ENCODE measurements around the gene ST3GAL4. TPM values are rescaled to one million over a fixed set of nuclear protein-coding genes. Genes with fewer than 3 reads are reported as not detected.

The ST3GAL4 gene
- total and polyA plus RNA-seq, 2 donors (not counting 1 experiment from before 2014, with no cell fraction given), result 1.1 to 1.9 TPM

GRCh38 chr11:126456089-126456488, 100.6 kb downstream of the ST3GAL4 start:
- Histone ChIP-seq H3K36me3 (replicated peaks in 1 of 2; ENCODE audit: control extremely low read depth in 1 of 2, control insufficient read depth in 1 of 2, extremely low read depth in 1 of 2, insufficient read depth in 2 of 2, low read length in 1 of 2) (no peaks in the 10 kb centered on the region), H3K4me1 (ENCODE audit: control insufficient read depth in 2 of 2, insufficient read depth in 2 of 2, low read length in 2 of 2) (no peaks in the 10 kb centered on the region), H3K4me3 (ENCODE audit: control extremely low read depth in 1 of 5, extremely low read depth in 1 of 5, insufficient read depth in 1 of 5, low read depth in 2 of 5, low read length in 4 of 5) (no peak overlapping the region), H3K27me3 (replicated peaks in 1 of 4; ENCODE audit: control extremely low read depth in 1 of 4, control insufficient read depth in 3 of 4, insufficient read depth in 4 of 4, low read length in 3 of 4) (peaks cover 0 to 8% (median 1%) of the 10 kb centered on the region in 4 experiments), H2AFZ (ENCODE audit: insufficient read depth, low read depth, low read length, poor library complexity, severe bottlenecking) (no peak overlapping the region), H4K20me1 (ENCODE audit: control insufficient read depth, insufficient read depth, low read length, poor library complexity, severe bottlenecking) (no peaks in the 10 kb centered on the region), H3K4me2 (replicated peaks; ENCODE audit: low read depth, low read length, poor library complexity, severe bottlenecking) (no peak overlapping the region), H3K9me3 (ENCODE audit: control extremely low read depth in 1 of 3, control insufficient read depth in 2 of 3, insufficient read depth in 1 of 3, low read length in 2 of 3) (peaks cover 0 to 2% (median 0%) of the 10 kb centered on the region in 3 donors), H3K79me2 (ENCODE audit: control insufficient read depth, insufficient read depth, low read length) (no peaks in the 10 kb centered on the region), H3K9ac (ENCODE audit: low read length) (no peak overlapping the region), H3K27ac (ENCODE audit: low read length in 2 of 2) (no peak overlapping the region)
- WGBS (ENCODE audit: insufficient coverage), result 97% methylated on average over 15 of the region's 15 CpGs
- no peak overlapping the region for H3K27ac Mint-ChIP-seq
- H3K9me3 Mint-ChIP-seq (ENCODE audit: insufficient read depth), result peaks cover 2% of the 10 kb centered on the region
- DNase-seq, result no peak
- CTCF ChIA-PET, result no interaction called here
- intact Hi-C loops (cut with micrococcal nuclease), result no loop called here
- POLR2A ChIA-PET, result no interaction called here
- TF ChIP-seq EZH2 (IDR thresholded peaks at IDR 0.05; ENCODE audit: borderline replicate concordance, insufficient read depth, low read depth, low read length, poor library complexity, severe bottlenecking) (no peak), CTCF (IDR thresholded peaks at IDR 0.05) (no peak)
- H3K27me3 Mint-ChIP-seq, result peaks cover 16% of the 10 kb centered on the region
- H3K4me3 Mint-ChIP-seq, result no peak overlapping the region
- H3K4me1 Mint-ChIP-seq, result no peaks in the 10 kb centered on the region
- no peak for ATAC-seq (ENCODE audit: low read depth)

GRCh38 chr11:126456783-126457542, 101.5 kb downstream of the ST3GAL4 start:
- ChIA-PET POLR2A (no interaction called here), CTCF (no interaction called here)
- no peak overlapping the region for H2AFZ ChIP-seq (ENCODE audit: insufficient read depth, low read depth, low read length, poor library complexity, severe bottlenecking)
- no peak overlapping the region for H3K4me2 ChIP-seq (replicated peaks; ENCODE audit: low read depth, low read length, poor library complexity, severe bottlenecking)
- H3K4me3 Mint-ChIP-seq, result no peak overlapping the region
- peaks cover 0 to 11% (median 1%) of the 10 kb centered on the region in 4 experiments for H3K27me3 ChIP-seq (replicated peaks in 1 of 4; ENCODE audit: control extremely low read depth in 1 of 4, control insufficient read depth in 3 of 4, insufficient read depth in 4 of 4, low read length in 3 of 4)
- no peak overlapping the region for H3K27ac ChIP-seq (ENCODE audit: low read length in 2 of 2)
- no peaks in the 10 kb centered on the region for H3K36me3 ChIP-seq (replicated peaks in 1 of 2; ENCODE audit: control extremely low read depth in 1 of 2, control insufficient read depth in 1 of 2, extremely low read depth in 1 of 2, insufficient read depth in 2 of 2, low read length in 1 of 2)
- H3K4me1 Mint-ChIP-seq, result no peaks in the 10 kb centered on the region
- peaks cover 16% of the 10 kb centered on the region for H3K27me3 Mint-ChIP-seq
- H3K4me3 ChIP-seq (ENCODE audit: control extremely low read depth in 1 of 5, extremely low read depth in 1 of 5, insufficient read depth in 1 of 5, low read depth in 2 of 5, low read length in 4 of 5), result no peak overlapping the region
- 84% methylated on average over 17 of the region's 20 CpGs for WGBS (ENCODE audit: insufficient coverage)
- intact Hi-C loops (cut with micrococcal nuclease), result no loop called here
- DNase-seq (no peak), ATAC-seq (ENCODE audit: low read depth) (no peak)
- no peaks in the 10 kb centered on the region for H4K20me1 ChIP-seq (ENCODE audit: control insufficient read depth, insufficient read depth, low read length, poor library complexity, severe bottlenecking)
- H3K9me3 Mint-ChIP-seq (ENCODE audit: insufficient read depth), result no peaks in the 10 kb centered on the region
- no peak overlapping the region for H3K27ac Mint-ChIP-seq
- no peak for TF ChIP-seq CTCF (IDR thresholded peaks at IDR 0.05)
- TF ChIP-seq EZH2 (IDR thresholded peaks at IDR 0.05; ENCODE audit: borderline replicate concordance, insufficient read depth, low read depth, low read length, poor library complexity, severe bottlenecking), result no peak
- no peaks in the 10 kb centered on the region for H3K79me2 ChIP-seq (ENCODE audit: control insufficient read depth, insufficient read depth, low read length)
- H3K9ac ChIP-seq (ENCODE audit: low read length), result no peak overlapping the region
- peaks cover 0 to 3% (median 0%) of the 10 kb centered on the region in 3 donors for H3K9me3 ChIP-seq (ENCODE audit: control extremely low read depth in 1 of 3, control insufficient read depth in 2 of 3, insufficient read depth in 1 of 3, low read length in 2 of 3)
- H3K4me1 ChIP-seq (ENCODE audit: control insufficient read depth in 2 of 2, insufficient read depth in 2 of 2, low read length in 2 of 2), result no peaks in the 10 kb centered on the region
